ENCODE results near the gene ETS1.

ETS1 gene

DNA sequence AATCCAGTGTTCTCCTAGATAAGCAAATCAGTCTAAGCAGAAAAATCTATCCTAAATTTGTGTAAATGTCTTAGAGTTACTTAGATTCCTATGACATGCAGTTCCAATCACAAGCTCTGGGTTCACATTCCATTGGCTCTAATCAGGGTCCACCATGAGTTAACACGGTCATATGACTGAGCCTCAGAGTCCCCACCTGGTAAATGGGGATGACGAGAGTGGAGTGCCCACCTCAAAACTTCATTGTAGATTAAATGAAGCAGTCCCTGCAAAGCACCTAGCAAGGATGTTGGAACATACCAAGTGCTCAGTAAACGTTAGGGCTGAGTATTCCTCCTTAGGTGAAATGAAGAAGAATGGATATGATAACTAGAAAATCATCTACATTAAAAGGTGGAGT is 3.1 kb downstream of the ETS1 start:
- Histone ChIP-seq H3K27ac (ENCODE audit: low read depth, low read length) (peak overlapping the region; percentile 71), H3K9me3 (ENCODE audit: control insufficient read depth in 5 of 5, low read length in 5 of 5) (no peaks in the 10 kb centered on the region), H3K9ac (ENCODE audit: low read length in 5 of 5) (no peak overlapping the region), H3K4me1 (ENCODE audit: control insufficient read depth in 5 of 5, insufficient read depth in 5 of 5, low read length in 5 of 5) (peaks cover 0 to 34% (median 13%) of the 10 kb centered on the region in 5 donors), H3K4me3 (ENCODE audit: low read depth in 1 of 5, low read length in 5 of 5) (no peak overlapping the region), H3K27me3 (ENCODE audit: control insufficient read depth in 5 of 5, insufficient read depth in 4 of 5, low read length in 5 of 5) (peaks cover 0 to 9% (median 4%) of the 10 kb centered on the region in 5 donors), H3K36me3 (ENCODE audit: control insufficient read depth in 5 of 5, insufficient read depth in 5 of 5, low read length in 5 of 5) (no peaks in the 10 kb centered on the region)

DNA sequence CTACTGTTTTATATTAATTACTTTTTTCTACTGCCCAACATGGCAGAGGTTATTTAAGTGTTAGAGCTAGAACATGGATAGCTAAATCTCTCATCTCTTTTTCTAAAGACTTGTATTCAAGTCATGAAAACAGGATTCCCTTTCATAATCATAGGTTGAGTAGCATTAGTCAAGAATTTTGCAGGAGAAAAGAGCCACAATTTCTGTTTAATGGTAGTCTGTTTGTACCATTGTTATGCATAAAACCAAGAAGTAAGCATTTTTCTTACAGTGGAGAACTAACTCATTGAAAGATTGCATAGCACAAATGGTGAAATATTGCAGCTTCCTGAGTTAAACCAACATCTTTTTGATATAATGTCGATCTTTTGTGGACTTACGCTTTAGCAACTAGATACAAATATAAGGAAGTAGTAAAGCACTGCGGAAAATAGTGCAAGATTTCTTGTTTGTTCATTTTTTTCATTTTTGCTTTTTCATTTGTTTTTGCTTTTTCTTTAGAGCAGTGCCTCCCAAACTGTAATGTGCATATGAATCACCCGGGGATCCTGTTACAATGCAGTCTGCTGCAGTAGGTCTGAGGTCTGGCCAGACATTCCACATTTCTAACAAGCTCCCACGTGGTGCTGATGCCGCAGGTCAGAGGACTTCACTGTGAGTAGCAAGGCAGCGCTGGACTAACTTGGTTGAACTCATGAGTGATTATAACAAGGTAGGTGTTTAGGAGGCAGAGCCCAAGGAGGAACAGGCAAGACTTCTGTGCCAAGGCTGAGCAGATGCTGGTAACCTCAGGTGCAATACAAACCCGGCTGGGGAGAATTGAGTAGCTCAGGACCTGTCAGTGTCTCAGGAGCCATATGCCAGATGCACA is 4.6 kb downstream of the ETS1 start:
- Histone ChIP-seq H3K27me3 (ENCODE audit: control insufficient read depth in 5 of 5, insufficient read depth in 4 of 5, low read length in 5 of 5) (peaks cover 0 to 12% (median 8%) of the 10 kb centered on the region in 5 donors), H3K4me3 (ENCODE audit: low read depth in 1 of 5, low read length in 5 of 5) (peak overlapping the region in 2 of 5 donors; percentile 15 to 30), H3K4me1 (ENCODE audit: control insufficient read depth in 5 of 5, insufficient read depth in 5 of 5, low read length in 5 of 5) (peaks cover 0 to 45% (median 20%) of the 10 kb centered on the region in 5 donors), H3K9me3 (ENCODE audit: control insufficient read depth in 5 of 5, low read length in 5 of 5) (no peaks in the 10 kb centered on the region), H3K36me3 (ENCODE audit: control insufficient read depth in 5 of 5, insufficient read depth in 5 of 5, low read length in 5 of 5) (no peaks in the 10 kb centered on the region), H3K27ac (ENCODE audit: low read depth, low read length) (peak overlapping the region; percentile 26), H3K9ac (ENCODE audit: low read length in 5 of 5) (no peak overlapping the region)

- H3K4me3 ChIP-seq (ENCODE audit: low read depth in 1 of 5, low read length in 5 of 5): no peak overlapping the region
- H3K9me3 ChIP-seq (ENCODE audit: control insufficient read depth in 5 of 5, low read length in 5 of 5): no peaks in the 10 kb centered on the region
- H3K27ac ChIP-seq (ENCODE audit: low read depth, low read length): peak overlapping the region; percentile 52
- H3K4me1 ChIP-seq (ENCODE audit: control insufficient read depth in 5 of 5, insufficient read depth in 5 of 5, low read length in 5 of 5): peaks cover 3 to 51% (median 25%) of the 10 kb centered on the region in 5 donors
- peak overlapping the region in 1 of 5 donors; percentile 11 for H3K9ac ChIP-seq (ENCODE audit: low read length in 5 of 5)
- H3K27me3 ChIP-seq (ENCODE audit: control insufficient read depth in 5 of 5, insufficient read depth in 4 of 5, low read length in 5 of 5): peaks cover 0 to 13% (median 8%) of the 10 kb centered on the region in 5 donors
- no peaks in the 10 kb centered on the region for H3K36me3 ChIP-seq (ENCODE audit: control insufficient read depth in 5 of 5, insufficient read depth in 5 of 5, low read length in 5 of 5)
Measured at GRCh38 chr11:128581561-128582272, 5.6 kb downstream of the ETS1 start.

DNA sequence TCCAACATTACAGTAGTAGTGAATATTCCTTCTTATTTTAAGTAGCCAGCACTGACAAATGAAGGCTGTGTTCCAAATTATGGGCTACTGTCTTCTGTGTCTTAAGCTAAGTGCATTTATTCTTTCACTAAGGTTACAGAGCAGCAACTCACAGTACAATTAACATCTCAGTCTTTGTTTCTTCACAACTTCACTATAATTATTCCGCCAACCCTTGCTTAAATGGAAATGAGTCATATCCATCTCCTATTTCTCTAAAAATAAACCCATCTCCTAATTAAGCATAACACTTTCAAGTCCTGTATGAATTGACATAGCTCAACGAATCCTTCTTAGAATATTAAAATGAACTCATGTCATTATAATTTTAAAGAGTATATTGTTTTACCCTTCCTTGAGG is 6.7 kb downstream of the ETS1 start:
- no peaks in the 10 kb centered on the region for H3K9me3 ChIP-seq (ENCODE audit: control insufficient read depth in 5 of 5, low read length in 5 of 5)
- H3K4me1 ChIP-seq (ENCODE audit: control insufficient read depth in 5 of 5, insufficient read depth in 5 of 5, low read length in 5 of 5): peaks cover 5 to 62% (median 36%) of the 10 kb centered on the region in 5 donors
- peaks cover 0 to 9% (median 4%) of the 10 kb centered on the region in 5 donors for H3K27me3 ChIP-seq (ENCODE audit: control insufficient read depth in 5 of 5, insufficient read depth in 4 of 5, low read length in 5 of 5)
- H3K36me3 ChIP-seq (ENCODE audit: control insufficient read depth in 5 of 5, insufficient read depth in 5 of 5, low read length in 5 of 5): no peaks in the 10 kb centered on the region
- peak overlapping the region; percentile 52 for H3K27ac ChIP-seq (ENCODE audit: low read depth, low read length)
- H3K9ac ChIP-seq (ENCODE audit: low read length in 5 of 5): no peak overlapping the region
- H3K4me3 ChIP-seq (ENCODE audit: low read depth in 1 of 5, low read length in 5 of 5): no peak overlapping the region

GRCh38 chr11:128579798-128580504 is 7.4 kb downstream of the ETS1 start:
- H3K9ac ChIP-seq (ENCODE audit: low read length in 5 of 5): no peak overlapping the region
- no peak overlapping the region for H3K4me3 ChIP-seq (ENCODE audit: low read depth in 1 of 5, low read length in 5 of 5)
- H3K27ac ChIP-seq (ENCODE audit: low read depth, low read length): peak overlapping the region; percentile 52
- no peaks in the 10 kb centered on the region for H3K9me3 ChIP-seq (ENCODE audit: control insufficient read depth in 5 of 5, low read length in 5 of 5)
- peaks cover 0 to 8% (median 4%) of the 10 kb centered on the region in 5 donors for H3K27me3 ChIP-seq (ENCODE audit: control insufficient read depth in 5 of 5, insufficient read depth in 4 of 5, low read length in 5 of 5)
- no peaks in the 10 kb centered on the region for H3K36me3 ChIP-seq (ENCODE audit: control insufficient read depth in 5 of 5, insufficient read depth in 5 of 5, low read length in 5 of 5)
- peaks cover 5 to 67% (median 37%) of the 10 kb centered on the region in 5 donors for H3K4me1 ChIP-seq (ENCODE audit: control insufficient read depth in 5 of 5, insufficient read depth in 5 of 5, low read length in 5 of 5)

DNA sequence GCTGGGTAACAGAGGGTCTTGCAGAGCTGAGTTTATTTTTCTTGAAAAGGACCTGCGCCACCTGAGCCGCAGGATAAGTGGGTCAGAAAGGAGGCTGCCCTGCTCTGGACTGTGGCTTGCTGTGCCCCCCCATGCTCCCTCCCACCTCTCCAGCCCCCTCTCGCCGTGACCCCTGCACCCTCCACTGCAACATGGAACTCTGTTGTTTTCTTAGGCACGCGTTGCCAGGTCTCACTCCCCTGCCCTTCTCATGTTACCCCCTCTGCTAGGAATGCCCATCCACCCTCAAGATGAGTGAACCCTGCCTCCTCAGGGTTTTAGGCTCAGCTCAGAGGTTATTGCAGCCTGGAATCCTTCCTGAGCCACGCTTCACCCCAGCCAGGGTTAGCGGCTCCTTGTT is 10.8 kb downstream of the ETS1 start:
- Histone ChIP-seq H3K27me3 (ENCODE audit: control insufficient read depth in 5 of 5, insufficient read depth in 4 of 5, low read length in 5 of 5) (peaks cover 0 to 5% (median 0%) of the 10 kb centered on the region in 5 donors), H3K36me3 (ENCODE audit: control insufficient read depth in 5 of 5, insufficient read depth in 5 of 5, low read length in 5 of 5) (no peaks in the 10 kb centered on the region), H3K27ac (ENCODE audit: low read depth, low read length) (peak overlapping the region; percentile 73), H3K9ac (ENCODE audit: low read length in 5 of 5) (peak overlapping the region in 1 of 5 donors; percentile 59), H3K4me1 (ENCODE audit: control insufficient read depth in 5 of 5, insufficient read depth in 5 of 5, low read length in 5 of 5) (peaks cover 5 to 57% (median 23%) of the 10 kb centered on the region in 5 donors), H3K4me3 (ENCODE audit: low read depth in 1 of 5, low read length in 5 of 5) (peak overlapping the region in 1 of 5 donors; percentile 32), H3K9me3 (ENCODE audit: control insufficient read depth in 5 of 5, low read length in 5 of 5) (peaks cover 0 to 3% (median 0%) of the 10 kb centered on the region in 5 donors)

GRCh38 chr11:128575961-128576350 is 11.4 kb downstream of the ETS1 start:
- Histone ChIP-seq H3K4me3 (ENCODE audit: low read depth in 1 of 5, low read length in 5 of 5) (peak overlapping the region in 1 of 5 donors; percentile 32), H3K9me3 (ENCODE audit: control insufficient read depth in 5 of 5, low read length in 5 of 5) (peaks cover 0 to 3% (median 0%) of the 10 kb centered on the region in 5 donors), H3K27me3 (ENCODE audit: control insufficient read depth in 5 of 5, insufficient read depth in 4 of 5, low read length in 5 of 5) (peaks cover 0 to 5% (median 0%) of the 10 kb centered on the region in 5 donors), H3K27ac (ENCODE audit: low read depth, low read length) (peak overlapping the region; percentile 73), H3K4me1 (ENCODE audit: control insufficient read depth in 5 of 5, insufficient read depth in 5 of 5, low read length in 5 of 5) (peaks cover 5 to 56% (median 23%) of the 10 kb centered on the region in 5 donors), H3K9ac (ENCODE audit: low read length in 5 of 5) (peak overlapping the region in 2 of 5 donors; percentile 12 to 42), H3K36me3 (ENCODE audit: control insufficient read depth in 5 of 5, insufficient read depth in 5 of 5, low read length in 5 of 5) (no peaks in the 10 kb centered on the region)

GRCh38 chr11:128575174-128575960 is 12.0 kb downstream of the ETS1 start:
- Histone ChIP-seq H3K27me3 (ENCODE audit: control insufficient read depth in 5 of 5, insufficient read depth in 4 of 5, low read length in 5 of 5) (peaks cover 0 to 5% (median 0%) of the 10 kb centered on the region in 5 donors), H3K4me3 (ENCODE audit: low read depth in 1 of 5, low read length in 5 of 5) (no peak overlapping the region), H3K36me3 (ENCODE audit: control insufficient read depth in 5 of 5, insufficient read depth in 5 of 5, low read length in 5 of 5) (no peaks in the 10 kb centered on the region), H3K9ac (ENCODE audit: low read length in 5 of 5) (peak overlapping the region in 2 of 5 donors; percentile 12 to 42), H3K9me3 (ENCODE audit: control insufficient read depth in 5 of 5, low read length in 5 of 5) (peaks cover 0 to 3% (median 0%) of the 10 kb centered on the region in 5 donors), H3K4me1 (ENCODE audit: control insufficient read depth in 5 of 5, insufficient read depth in 5 of 5, low read length in 5 of 5) (peaks cover 5 to 58% (median 23%) of the 10 kb centered on the region in 5 donors), H3K27ac (ENCODE audit: low read depth, low read length) (peak overlapping the region; percentile 73)

- peaks cover 0 to 5% (median 0%) of the 10 kb centered on the region in 5 donors for H3K27me3 ChIP-seq (ENCODE audit: control insufficient read depth in 5 of 5, insufficient read depth in 4 of 5, low read length in 5 of 5)
- no peak overlapping the region for H3K9ac ChIP-seq (ENCODE audit: low read length in 5 of 5)
- peaks cover 5 to 51% (median 23%) of the 10 kb centered on the region in 5 donors for H3K4me1 ChIP-seq (ENCODE audit: control insufficient read depth in 5 of 5, insufficient read depth in 5 of 5, low read length in 5 of 5)
- H3K27ac ChIP-seq (ENCODE audit: low read depth, low read length): peak overlapping the region; percentile 26
- H3K9me3 ChIP-seq (ENCODE audit: control insufficient read depth in 5 of 5, low read length in 5 of 5): peaks cover 0 to 3% (median 0%) of the 10 kb centered on the region in 5 donors
- no peak overlapping the region for H3K4me3 ChIP-seq (ENCODE audit: low read depth in 1 of 5, low read length in 5 of 5)
- no peaks in the 10 kb centered on the region for H3K36me3 ChIP-seq (ENCODE audit: control insufficient read depth in 5 of 5, insufficient read depth in 5 of 5, low read length in 5 of 5)
Measured at GRCh38 chr11:128574576-128575011, 12.8 kb downstream of the ETS1 start.

Data from subcutaneous abdominal adipose tissue (tissue), 5 donors.